Inferior parietal cortex (tissue), 1 donor: Measurements from ENCODE around the gene PTPRE.
A peak's percentile ranks its signal among the peaks of the same experiment; 100 is the strongest.
"Not testable (repeated sequence)": the region's sequence is repeated elsewhere in the genome, so short reads cannot be mapped to it uniquely, and the experiment has no call there.

Experiments used
- DNase-seq: peaks from one replicate; pipeline ENCODE4 v3.0.0-alpha.2; 2016; ENCODE audit errors: extremely low spot score

Gene PTPRE

DNA sequence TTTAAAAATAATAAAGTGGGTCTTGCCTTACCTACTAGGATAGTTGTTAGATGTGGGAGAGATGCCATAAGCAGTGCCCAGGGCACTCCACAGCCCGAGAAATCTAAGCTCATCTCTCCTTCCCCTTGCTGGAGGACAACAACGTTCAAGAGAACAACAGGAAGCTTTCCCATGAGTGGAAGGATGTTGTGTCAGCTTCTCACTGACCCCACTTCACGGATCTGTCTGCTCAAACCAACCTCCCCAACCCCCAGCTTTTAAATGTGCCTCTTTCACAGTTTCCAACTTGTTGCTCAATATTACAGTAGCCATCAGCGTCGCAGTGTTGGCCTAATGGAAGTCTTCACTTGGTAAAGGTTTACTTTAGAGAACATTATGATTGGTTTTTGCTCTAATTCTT, 72.1 kb downstream of the PTPRE start:
- no peak for DNase-seq

DNA sequence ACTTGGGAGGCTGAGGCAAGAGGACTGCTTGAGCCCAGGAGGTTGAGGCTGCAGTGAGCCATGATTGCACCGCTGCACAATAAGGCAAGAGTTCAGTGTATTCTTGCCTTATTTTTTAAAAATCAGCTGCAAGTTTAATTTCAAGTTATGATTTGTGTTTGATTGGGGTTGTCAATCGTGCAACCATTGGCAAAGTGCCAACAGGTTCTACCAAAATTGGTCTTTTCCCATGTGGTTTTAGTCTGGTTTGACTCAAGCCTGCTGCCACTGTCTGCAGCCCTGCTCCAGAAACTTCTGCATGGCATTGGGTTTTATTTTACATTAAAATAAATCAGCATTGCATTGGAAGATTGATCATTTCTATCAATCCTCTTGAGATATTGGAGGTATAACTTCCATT, 72.7 kb downstream of the PTPRE start:
- no peak for DNase-seq

DNA sequence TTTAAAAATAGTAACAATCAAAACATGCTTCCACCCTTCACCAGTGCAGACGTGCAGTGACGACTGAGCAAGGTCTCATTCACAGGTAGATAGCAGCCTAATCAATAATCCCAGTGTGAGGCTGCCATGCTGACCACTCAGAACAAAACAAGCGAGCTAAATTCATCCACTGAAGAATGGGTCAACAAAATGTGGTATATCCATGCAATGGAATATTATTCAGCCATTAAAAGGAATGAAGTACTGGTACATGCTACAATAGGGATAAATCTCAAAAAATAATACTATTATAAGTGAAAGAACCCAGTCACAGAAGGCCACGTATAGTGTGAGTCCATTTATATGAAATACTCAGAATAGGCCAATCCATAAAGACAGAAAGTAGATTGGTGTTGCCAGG, 74.0 kb downstream of the PTPRE start:
- no peak for DNase-seq

DNA sequence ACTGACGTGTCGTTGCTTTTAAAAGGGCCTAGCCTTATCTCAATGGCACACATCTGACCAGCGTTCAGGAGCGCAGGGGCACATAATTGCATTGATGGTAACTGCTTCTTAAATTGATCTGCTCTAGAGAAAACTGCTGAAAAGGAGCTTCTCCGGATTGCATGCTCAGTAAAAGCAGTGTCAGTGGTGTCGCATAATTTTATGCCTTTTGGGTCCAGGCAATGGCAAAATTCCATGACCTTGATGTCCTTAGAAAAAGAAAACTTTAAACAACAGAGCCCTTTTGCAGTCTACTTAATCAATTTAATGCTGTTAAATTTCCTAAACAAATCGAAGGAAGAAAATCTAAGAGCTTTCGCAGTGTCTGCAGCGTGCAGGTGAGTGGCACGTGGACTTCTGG, 75.7 kb downstream of the PTPRE start:
- DNase-seq = no peak

DNA sequence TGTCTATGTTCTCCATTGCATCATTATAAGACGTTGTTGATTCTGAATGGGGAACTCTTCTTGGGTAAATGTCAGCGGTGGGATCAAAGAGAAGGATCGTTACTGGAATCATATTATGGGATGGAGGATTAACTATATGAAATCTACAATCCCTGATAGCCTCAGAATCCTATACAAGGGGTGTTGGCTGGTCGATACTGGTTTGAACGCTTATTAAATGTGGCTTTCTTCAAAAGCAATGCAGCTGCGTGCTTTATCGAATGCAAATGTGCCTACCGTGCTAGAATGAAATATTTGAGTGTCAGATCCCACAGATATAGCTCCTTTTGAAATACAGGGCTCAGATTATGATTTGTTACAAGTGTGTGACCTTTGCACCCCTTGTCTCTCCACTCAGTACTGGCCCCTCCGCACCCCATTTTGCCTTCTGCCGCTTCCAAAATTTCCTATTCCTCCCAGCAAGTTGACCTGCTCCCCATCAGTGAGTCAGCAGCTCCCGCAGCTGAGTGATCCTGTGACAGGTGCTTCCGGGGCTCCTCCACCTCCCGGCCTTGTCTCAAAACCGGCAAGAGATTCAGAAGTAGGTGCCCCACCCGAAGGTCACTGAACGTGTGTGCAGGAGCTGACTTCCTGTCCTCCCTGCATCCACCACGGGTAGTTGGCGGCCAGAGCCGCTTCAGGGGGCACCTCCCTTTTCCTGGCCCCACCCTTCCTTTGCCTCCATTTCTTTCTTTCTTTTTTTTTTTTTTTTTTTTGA, 76.6 kb downstream of the PTPRE start:
- no peak for DNase-seq

DNA sequence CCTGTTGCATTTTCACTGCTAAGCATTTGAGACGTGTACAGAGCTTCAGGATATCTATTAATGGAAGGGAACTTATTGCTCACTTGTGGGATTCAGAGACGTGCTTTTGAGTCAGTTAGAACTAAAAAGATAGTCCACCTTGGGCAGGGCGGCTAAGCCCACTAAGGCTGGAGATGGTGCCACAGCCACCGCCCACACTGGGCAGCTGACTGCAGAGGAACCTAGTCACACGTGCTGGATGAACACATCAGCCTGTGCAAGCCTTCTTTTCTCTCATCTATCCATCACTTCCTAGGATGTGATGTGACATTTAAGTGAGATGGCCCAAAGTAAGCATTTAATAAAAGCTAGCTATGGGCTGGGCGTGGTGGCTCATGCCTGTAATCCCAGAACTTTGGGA, 78.0 kb downstream of the PTPRE start:
- DNase-seq = no peak

DNA sequence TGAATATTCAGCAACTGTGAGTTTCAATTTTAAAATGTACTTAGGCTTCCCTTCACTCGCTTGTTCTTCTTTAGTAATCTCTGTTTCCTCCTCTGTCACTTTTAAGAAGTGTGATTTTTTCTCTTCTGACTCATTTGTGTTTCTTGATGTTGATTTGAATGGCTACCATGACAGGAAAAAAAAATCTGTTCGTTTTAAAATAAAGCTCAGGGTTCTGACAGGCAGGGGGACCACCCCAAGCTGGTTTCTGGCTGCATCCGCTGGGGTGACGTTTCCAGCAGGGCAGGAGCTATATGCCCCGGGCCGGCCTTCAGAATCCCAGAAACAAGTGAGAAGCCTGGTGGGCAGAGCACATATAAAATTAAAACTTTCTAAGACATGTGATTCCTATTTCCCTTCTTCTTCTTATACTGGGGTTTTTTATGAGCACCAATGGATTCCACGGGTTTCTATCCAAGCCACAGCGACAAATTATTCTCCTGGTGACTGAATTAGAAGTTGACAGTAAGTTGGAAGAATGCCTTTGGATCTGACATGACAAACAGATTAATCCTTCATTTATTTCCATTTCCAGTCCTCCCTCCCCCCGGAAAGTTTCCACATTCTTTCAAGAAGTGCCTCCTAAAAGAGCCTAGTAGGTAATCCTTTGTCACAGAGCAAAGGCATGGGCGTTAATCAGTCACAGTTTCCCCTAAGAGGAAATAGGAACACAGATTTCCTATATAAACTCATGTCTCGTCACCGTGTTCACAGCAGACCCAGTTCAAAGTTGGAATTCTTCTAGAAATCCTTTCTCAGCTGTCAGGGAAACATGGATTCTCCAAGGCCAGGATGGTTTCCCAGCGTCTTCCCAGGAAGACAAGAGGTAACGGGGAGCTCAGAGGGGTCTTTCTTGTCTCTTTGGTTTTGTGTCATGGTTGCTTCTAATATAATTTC, 79.9 kb downstream of the PTPRE start:
- no peak for DNase-seq

DNA sequence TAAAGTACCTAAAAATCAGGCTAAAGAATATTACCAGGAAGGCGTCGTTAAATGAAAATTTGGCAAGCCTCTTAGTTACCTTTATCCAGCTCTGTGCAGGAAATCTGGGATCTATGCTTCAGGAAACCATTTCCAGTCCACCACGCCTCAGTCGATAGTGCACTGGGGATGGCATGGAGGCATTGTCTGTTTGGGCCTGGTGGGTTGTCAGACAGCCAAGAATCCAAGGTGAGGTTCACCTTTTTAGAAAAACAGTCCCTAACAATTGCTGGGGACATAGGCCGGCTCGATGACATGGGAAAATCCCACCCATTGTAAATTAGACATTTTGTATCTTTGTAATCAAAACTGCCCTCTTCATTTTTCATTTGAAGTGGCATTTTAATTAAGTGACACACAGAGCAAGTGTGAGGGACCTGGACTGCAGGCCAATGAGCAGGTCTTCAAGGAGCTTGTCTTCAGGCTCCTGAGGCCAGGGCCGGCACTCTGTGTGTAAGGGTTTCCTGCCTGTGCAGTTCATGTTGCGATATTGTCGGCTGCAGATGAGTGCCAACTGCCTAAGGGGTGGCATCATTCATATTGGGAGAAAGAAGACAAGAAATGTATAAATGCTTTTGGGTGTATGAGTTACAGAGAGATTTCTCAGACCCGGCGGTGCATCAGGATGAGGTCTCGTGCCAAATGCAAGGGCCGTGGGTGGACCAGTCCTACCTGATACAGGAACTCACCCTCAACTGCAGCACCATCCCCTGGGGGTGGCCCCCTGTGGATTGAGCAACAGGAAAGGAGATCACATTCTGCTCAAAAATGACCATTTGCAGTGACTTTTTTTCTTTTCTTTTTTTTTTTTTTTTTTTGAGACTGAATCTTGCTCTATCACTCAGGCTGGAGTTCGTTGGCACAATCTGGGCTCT, 80.8 kb downstream of the PTPRE start:
- DNase-seq = no peak

DNA sequence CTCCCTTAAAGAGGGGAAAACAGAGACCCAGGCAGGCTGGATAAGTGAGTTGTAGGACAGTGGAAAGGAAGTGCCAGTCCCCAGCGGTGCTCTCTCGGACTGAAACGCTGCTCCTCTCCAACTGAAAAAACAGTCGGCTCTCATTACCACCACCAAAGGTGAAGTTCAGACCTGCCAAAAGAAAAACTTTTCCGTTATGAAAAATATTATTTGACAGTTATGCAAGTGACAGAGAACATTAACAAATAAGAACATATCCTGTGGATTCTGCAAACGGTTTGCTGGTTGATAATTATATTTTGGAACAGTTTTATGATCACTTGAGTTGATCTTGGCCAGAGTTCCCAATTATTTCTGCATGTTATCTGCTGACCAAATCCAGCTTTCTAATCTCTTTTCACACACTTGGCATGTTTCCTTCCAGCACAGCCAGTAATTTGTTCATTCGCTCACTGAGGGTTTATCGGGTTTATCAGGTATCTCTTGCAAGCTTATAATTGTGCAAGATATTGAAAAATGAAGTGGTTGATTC, 82.6 kb downstream of the PTPRE start:
- no peak for DNase-seq

DNA sequence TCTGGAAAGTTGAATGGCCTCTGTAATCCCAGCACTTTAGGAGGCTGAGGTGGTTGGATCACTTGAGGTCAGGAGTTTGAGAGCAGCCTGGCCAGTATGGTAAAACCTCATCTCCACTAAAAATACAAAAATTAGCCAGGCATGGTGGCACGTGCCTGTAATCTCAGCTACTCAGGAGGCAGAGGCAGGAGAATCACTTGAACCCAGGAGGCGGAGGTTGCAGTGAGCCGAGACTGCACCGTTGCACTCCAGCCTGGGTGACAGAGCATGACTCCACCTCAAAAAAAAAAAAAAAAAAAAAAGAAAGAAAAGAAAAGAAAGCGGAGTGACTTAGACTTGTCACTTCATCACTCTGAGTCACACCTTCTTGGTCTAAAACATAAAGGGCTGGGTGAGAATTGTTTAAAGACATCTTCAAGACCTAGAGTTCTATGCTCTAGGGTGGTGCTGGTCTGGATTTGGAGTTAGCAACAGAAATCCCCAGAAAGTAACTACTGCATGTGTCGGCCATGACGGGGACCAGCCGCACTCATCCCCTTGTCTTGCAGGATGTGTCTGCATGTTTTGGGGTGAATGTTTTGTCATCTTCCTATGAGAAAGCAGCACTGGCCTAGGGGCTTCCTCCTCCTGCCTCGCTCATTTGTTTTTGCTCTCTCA, 83.4 kb downstream of the PTPRE start:
- DNase-seq = not testable (repeated sequence)

DNA sequence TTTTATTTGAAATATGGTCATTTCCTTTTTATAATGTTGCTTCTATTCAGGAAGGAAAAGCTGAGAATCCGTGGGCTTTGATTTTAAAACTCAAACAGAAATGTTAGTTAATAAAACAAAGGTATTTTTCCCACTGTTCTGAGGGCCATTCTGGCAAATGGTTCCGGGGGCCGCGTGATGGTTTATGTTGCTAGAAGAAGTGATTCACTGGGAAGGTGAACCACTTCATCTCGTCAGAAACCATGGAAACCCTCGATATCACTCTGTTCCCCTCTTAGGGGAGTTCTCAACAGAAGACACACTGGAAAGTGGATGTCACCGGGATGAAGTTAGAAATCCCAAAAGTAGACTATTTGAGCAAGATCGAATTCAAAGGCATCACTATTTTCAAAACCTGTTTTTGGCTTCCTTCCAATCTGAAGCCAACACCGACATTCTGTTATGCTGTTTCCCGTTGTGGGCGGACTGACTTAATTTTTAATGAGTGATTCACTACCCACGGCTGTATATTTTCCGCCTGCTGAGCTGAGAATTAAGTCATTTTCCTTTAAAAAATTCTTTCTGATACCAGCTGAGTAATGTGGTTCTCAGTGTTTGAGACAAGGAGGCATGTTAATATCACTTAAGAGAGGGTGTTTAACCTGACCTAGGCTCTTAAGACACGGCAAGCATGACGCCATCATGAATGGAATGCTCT, 84.1 kb downstream of the PTPRE start:
- DNase-seq = no peak

DNA sequence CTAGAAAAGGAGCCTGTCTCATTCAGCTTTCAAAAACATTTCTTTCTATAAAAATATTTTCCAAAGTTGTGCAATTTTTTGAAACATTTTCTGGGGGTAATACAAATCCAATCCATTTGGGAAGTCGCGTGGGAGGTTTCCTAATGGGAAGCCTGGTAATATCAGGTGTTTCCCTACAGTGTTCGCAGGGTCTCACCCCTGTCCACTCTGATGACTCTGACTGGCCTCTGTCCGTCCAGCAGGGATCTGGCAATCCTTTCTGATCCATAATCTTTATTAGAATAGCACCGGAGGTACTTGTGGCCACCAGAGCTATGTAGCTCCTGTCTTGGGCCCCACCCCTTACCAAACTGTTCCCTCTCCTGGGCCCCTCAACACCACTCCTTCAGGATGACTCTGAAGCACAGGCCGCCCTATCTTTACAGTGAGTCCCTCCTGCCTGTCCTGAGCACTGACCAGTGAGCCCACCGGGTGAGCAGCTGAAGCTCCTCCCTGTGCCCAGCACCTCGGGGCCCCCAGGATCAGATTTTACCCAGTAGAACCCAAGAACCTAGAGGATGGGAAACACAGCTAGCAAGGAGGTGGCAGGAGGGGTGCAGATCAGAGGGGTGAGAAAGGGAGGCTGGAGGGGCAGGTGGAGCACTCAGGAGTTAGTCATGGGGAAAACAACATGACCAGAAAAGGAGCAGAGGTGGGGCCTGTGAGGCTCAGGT, 84.8 kb downstream of the PTPRE start:
- no peak for DNase-seq

DNA sequence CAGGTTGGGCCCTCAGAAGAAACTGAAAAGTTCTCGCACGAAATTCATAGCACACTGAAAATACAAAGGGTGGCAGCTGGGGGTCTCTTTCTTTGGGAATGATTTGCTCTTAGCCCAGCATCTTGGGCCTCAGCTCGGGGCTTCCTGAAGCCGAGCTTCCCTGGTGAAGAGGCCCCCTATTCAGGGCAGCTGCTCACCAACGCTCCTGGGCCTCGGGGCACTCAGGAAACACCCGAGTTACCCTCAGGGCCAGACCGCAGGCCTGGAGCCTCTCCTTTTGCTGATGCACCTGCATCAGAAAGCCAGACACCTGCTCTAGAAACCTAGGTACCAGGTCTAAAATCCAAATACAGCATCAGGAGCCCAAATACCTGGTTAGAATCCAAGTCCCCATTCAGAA, 85.5 kb downstream of the PTPRE start:
- DNase-seq = no peak

DNA sequence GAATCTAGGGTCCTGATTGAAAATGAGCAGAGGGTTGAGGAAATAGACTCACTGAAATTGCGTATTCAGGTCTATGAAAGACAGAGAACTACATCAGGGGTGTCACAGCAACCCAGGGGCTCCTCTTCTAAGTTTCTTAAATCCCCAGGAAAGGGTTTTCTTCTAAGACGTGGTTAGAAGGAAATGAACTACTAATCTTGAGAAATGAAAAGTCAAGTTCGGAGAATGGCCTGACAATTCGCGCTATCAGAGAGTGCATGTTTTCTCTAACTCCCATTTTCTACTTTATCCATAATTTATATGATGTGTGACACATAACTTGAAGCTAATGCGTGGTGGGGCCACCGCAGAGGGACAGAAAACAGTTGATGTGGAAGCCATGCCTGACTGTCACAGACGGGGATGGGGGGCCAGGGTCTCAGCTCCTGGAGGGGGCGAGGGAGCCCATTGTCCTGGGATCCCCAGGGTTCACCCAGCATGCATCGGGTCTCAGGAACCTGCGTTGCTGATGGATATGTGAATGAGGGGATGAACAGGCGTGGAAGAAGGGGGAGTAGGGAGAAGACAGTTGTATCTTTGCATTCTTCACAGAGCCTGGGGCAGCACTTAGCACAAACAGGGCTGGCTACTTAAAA, 86.3 kb downstream of the PTPRE start:
- no peak for DNase-seq

DNA sequence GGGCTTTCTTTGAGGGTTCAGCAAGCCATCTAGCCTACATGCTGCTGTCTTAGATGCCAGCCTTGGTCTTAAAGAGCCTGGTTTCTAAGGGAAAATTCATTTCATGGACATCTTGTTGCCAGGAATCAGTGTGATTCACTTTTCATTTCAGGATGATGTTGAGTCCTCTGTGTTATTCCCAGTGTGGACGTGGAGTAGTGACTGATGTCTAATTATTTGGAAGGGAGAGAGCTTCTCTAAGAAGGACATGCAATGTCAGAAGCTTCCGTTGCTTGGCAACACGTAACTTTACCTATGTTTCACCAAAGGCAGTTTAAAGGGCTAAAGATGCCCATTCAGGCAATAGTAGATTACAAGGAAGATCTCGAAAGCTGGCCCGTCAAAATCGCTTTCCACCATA, 89.0 kb downstream of the PTPRE start:
- no peak for DNase-seq

DNA sequence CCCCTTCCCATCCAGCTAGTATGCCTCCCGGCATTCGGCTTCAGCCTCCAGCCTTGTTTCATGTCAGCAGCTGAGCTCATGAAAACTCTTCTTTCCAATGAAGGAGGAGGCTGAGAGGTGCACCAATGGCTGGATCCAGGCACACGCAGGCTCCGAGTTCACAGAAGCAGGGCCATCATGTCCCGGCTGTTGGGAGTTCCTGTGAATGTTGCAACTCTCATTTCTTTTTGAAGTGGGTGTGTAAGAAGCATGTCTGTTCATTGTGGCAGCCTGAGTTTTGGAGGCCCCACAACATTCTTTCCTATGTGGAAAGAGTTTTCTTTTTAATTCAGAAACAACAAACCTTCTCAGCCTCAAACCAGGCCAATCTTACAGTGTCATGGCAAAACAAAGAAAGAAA, 89.7 kb downstream of the PTPRE start:
- no peak for DNase-seq

DNA sequence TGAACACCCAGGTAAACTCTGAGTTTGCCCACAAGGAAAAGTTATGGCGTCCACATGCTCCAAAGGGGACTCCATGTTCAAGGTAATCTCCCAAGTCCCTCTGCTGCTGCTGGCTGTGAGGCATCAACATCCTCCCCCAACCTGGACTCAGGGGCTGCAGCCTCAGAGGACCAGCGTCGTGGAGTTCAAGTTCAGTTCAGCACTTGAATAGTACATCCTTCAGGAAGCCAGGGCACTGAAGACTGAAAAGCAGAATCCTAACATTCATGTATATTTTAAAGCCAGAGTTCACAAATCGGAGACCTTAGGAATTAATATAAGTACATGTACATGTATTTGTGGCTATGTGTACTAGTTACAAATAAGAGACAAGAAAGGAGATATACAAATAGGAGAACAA, 90.4 kb downstream of the PTPRE start:
- no peak for DNase-seq

DNA sequence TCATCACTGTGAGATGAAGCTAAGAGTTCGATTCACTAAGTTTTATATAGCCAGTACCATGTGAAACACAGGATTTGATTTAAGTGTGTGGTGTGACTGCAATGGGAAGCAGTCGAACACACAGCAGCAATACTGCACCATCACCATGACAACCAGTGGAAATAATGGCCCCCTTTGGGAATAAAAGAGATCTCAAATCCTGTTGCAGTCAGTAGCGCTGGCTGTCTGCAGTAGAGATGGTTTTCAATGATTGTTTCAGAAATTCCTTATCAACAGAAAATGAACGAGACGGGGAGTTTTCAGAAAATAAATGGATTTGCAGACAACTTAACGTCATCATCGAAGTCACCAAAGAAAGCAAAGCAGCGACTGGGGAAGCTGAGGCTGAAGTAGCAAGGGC, 91.0 kb downstream of the PTPRE start:
- DNase-seq = peak; percentile 50

DNA sequence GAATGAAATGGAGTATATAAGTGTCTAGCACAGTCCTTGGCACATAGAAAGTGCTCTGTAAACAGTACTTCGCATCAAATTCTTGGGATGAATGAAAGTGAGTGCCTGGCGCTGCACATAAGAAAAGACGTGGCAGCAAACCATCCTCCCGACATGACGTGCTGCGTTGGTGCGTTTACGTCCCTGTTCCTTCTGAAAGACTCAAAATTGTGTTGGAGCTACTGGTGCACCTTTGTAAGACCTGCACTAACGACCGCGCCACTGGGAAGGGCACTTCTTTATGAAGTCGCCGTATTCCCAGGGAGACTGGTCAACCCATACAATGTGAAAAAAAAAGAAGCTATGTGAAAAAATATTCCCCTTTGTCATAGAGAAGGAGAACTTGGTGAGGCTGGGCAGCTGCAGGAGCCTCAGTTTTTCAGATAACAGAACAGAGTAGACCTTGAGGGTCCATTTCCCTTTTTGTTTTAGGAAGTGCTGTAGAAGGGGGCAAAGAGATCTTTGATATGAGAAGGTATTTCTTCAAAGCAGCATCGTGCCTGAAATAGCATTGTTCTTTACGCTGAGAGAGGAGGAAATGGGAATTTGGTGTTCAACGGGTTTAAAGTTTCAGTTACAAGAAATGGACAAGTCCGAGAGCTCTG, 91.7 kb downstream of the PTPRE start:
- DNase-seq = peak; percentile 45
